COLO668 (cell line): ENCODE measurements around the gene ANKRD37.

Source experiments
- DNase-seq: peaks from one replicate; lab custom pipeline; 2025; ENCODE audit not compliant: unreplicated experiment; lab: John Stamatoyannopoulos, UW

ANKRD37 gene

GRCh38 chr4:185379326-185380295, 17.0 kb upstream of the ANKRD37 start:
- no peak for DNase-seq

- no peak for DNase-seq
These were observed 16.3 kb upstream of the ANKRD37 start for GRCh38 chr4:185380320-185380719.

DNA sequence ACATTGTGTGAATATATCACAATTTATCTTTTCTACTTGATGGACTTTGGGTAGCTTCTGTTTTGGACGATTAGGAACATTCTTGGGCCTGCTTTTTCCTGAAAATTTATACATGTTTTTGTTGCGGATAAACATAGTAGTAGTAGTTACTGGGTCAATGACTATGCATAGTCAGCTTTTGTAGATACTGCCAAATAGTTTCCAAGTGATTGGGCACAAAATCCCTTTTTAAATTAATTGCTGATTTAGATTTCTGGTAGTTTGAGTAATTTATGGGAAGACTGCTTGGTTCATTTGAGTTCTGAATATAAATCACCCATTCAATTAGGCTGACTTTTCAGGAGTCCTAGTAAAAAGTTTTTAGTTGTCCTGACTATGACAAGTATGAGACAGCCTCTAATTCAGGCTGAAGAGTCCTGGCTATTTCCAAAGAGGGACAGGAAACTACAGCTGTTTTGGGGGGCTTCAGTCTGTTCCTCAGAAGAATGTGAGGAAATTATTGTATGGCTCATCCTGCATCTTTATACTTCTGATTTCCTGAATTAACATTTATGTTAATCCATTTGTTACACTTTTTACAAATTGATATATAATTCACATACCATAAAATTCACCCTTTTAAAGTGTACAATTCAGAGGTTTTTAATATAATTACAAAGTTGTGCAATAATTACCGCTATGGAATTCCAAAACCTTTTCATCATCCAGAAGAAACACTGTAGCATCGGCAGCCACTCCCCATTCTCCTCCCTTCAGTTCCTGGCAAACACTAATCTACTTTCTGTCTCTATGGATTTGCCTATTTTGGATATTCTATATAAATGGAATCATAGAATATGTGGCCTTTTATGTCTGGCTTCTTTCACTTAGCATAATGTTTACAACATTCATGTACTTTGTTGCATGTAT, 15.1 kb upstream of the ANKRD37 start:
- DNase-seq: no peak

DNA sequence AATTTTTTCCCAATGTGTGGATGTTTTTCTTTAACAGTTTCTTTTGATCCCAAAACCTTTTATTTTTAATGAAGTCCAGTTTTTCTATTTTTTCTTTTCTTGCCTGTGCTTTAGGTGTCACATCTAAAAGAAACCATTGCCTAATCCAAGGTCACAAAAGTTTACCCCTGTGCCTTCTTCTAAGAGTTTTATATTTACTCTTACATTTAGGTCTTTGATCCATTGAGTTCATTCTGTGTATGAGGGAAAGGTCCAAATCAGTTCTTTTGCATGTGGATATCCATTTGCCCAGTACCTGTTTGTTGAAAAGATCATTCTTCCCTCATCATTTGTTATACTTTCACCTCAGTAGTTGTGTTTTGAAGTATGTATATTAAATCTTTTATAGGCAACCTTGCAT, 13.9 kb upstream of the ANKRD37 start:
- no peak for DNase-seq

DNA sequence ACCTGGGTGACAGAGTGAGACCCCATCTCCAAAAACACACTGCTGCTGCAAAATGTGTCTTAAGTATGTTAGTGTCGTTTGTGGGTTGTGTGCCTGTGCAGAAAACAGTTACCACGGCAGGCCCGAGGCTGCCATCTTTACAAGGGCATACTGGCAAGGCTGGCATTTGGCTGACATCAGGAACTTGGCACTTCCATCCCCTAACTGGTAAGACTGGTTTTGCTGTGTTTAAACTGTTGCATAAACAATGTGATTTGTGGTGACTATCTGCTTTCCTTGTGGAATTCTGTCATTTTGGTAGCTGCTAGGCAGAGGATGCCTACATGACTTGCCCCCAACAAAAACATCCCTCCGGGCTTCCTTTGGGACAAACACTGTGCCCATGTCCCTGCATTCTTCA, 13.2 kb upstream of the ANKRD37 start:
- no peak for DNase-seq

DNA sequence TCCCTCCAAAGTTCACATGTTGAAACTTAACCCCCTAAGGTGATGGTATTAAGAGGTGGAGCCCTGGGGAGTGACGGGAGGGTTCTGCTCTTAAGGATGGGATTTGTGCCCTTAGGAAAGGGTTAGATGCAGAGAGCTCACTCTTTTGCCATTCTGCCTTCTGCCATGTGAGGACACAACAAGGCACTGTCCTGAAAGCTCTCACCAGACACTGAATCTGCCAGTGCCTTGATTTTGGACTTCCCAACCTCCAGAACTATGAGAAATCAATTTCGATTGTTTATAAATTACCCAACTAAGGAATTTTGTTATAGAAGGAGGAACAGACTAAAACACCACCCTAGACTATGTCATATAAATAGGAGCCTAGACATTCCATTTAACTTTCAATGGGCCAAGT, 12.6 kb upstream of the ANKRD37 start:
- DNase-seq: no peak

GRCh38 chr4:185384930-185385331, 11.7 kb upstream of the ANKRD37 start:
- DNase-seq: no peak

DNA sequence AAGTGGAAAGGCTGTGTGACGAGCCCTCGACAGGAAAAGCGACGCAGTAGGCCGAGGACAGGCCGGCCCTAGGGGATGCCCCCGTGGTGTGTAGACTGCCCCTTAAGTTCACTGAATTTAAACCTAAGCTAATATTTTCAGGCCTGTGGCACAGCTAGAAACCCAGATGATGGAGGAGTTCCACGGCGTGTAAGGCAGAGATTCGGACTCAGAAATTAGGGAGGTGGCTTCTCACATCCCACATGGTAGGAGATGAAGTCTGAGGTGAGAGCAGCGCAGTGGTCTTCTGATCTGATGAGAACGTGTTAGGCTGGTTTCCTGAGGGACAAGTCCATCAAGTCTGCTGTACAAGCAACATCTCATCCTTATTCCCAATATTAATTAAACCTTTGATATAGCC, 8.7 kb upstream of the ANKRD37 start:
- no peak for DNase-seq

DNA sequence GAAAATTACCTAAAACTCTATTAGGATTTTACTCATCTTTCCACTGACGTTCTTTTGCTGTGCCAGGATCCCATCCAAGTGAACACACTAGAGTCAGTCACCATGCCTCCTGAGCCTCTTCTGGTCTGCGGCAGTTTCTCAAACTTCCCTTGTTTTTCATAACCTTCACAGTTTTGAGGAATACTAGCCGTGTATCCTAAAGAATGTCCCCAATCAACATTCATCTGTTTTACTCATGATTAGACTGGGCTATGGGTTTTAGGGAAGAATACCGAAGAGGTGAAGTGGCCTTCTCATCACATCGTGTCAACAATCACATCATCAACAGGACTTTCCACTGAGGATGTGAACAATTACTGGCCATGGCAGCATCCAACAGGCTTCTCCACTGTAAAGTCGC, 5.7 kb upstream of the ANKRD37 start:
- DNase-seq: no peak

GRCh38 chr4:185392156-185392555, 4.5 kb upstream of the ANKRD37 start:
- no peak for DNase-seq

GRCh38 chr4:185394568-185395237, 1.9 kb upstream of the ANKRD37 start:
- no peak for DNase-seq

DNA sequence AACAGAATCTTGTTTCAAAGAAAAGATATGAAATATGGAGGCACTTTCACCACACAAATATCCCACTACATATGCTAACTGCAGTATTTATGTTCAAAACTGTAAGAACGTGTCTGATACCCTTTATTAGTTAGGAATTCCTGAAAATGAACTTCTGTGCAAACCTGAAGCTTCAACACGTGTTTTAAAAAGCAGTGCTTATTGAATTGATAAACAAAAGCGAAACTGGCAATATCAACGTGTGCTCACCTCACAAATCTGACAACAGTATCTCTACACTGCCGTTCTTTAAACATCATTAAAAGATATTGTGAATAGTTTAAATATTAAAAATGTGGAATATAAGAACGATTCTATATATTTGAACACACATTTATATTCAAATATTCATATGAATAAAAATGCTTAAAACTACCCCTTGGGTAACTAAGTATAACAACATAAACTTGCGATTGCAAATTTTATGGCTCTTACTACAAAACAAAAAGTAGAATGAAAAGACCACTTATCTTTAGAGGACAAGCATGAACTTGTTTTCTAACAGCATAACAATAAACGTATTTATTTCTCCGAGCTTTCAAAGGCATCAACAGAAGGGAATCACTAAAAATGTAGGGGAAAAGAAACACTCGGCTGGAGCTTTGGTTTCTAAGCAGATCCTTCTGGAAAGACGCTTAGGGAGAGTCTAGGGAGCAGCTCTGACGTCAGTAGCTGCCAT, 1.2 kb upstream of the ANKRD37 start, which contains the start of gene LRP2BP:
LRP2BP (minus strand) TSS at position 687 of the 718 bp plus-strand sequence. CDS start 17,738 bp downstream, outside the sequence.
- no peak for DNase-seq

DNA sequence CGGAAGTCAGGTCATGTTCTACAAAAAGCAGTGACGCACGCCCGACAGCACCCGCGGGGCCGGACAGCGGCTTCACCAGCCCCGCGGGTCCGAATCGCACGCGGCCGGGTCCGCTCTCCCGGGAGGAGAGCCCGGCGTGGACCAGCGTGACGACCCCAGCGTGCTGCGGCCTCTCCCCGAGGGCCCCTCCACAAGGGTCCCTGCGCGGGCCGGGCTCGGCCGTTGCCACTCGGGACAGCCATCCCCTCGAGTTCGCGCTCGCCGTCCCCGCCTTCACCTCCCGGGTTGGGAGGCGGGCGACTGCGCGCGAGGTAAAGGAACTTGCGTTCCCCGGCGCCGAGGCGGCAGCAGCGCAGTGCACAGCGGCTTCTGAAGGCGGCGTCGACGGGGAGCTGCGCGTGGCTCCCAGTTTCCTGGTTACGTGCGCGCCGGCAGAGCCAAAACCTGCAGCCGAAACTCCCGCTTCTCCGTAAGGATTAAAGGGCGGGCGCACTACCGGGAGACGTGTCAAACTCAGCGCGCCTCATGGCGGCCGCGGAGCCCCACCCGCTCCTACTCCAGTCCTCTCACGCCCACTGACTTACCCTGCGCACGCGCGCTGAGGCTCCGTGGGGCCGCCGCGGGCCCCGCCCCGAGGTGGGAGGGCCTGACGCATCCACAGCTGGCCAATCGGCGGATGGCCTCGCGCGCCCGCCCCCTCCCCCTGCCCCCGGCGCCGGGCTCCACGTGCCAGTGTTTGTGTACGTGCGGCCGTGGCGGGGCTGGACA, 501 bp upstream of the ANKRD37 start:
- DNase-seq: peak; percentile 98

DNA sequence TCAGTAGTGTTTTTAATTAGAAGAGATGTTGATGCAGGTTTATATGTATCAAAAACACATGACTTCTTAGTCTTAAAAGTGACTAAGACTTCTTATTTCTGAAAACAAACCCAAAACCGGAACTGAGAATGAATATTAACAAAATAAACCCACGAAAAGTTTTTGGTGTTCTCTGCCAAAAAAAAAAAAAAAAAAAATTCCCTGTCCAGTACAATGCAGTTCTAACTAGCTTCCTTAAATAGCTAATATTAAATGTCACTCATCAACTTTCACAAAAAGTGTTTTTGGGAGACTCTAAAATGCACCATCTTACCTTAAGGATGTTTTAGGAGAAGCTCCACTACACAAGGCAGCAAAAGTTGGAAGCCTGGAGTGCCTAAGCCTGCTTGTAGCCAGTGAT, 2.0 kb downstream of the ANKRD37 start:
- DNase-seq: no peak

DNA sequence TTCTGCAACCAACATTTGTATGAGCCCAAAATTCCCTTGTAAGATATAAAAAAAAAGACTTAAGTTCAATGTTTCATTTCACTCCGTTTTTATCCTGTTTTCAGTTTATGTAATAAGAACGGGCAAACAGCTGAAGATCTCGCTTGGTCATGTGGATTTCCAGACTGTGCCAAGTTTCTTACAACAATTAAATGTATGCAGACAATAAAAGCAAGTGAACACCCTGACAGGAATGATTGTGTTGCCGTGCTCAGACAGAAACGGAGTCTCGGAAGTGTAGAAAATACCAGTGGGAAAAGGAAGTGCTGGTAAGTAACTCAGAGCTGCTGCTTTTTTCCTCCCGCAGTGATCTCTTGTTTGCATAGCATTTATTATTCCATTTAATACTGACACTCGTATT, 2.8 kb downstream of the ANKRD37 start:
- DNase-seq: no peak

- no peak for DNase-seq
These were observed 7.4 kb downstream of the ANKRD37 start for GRCh38 chr4:185404031-185404430.

GRCh38 chr4:185405296-185405999, 8.8 kb downstream of the ANKRD37 start:
- DNase-seq: no peak

- DNase-seq: no peak
These were observed 11.8 kb downstream of the ANKRD37 start for GRCh38 chr4:185408432-185408831.

DNA sequence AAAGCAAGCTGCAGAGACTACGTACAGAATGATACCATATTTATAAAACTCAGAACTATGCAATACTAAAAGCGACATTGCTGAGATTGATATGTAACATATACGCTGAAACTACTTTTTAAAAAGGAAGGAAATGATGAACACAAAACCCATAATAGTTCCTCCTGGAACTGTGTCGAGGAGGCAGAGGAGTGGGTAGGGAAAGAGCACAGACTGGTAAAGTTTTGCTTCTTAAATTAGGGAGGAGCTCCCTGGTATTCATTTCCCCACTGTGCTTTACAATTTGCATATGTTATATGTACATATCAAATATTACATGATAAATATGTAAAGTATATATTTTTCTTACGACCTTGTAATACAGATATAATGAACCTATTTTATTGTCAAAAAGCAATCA, 15.2 kb downstream of the ANKRD37 start:
- DNase-seq: no peak
